ENCODE results near the gene POLG2.
A peak's percentile ranks its signal among the peaks of the same experiment; 100 is the strongest.
"Not testable (repeated sequence)": the region's sequence is repeated elsewhere in the genome, so short reads cannot be mapped to it uniquely, and the experiment has no call there.

Gene POLG2

DNA sequence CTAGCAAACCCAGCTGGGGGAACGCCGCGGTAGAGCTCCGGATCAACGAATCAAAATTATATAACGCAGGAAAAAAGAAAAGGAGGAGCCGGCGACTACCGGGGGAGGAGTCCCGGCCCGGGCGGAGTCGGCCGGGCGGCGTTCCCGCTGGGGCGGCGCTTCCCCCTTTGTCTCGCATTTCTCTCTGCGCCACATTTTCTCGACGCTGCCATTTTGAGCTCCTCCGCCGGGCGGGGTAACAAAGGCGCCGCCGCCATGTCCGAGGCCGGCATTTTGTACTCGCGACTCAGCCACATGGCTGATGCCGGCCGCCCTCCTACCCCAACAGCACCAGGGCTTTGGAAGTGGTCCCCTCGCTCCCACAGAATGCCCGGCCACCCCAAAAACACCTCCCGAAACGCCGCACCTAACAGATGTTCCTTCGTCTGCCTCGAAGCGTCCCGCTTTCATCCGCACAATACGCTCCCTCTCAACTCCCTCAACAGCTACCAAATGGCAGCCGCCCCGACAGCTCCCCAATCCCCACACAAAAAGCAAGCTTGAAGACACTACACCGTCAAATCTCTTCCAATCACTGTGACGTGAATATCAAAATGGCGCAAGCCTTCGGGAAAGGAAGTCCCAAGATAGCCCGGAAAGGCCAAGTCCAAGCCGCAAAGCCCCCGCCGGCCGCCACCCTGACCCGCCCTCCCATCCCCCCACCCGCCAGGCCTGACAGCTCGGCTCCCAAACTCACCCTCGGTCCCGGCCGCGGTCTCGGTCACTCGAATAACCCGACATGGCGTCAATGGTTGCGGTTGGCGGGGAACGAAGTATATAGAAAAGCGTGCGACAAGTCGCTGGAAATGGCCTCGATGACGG is 8.7 kb upstream of the POLG2 start:
- peak; percentile 84 to 87 for DNase-seq

DNA sequence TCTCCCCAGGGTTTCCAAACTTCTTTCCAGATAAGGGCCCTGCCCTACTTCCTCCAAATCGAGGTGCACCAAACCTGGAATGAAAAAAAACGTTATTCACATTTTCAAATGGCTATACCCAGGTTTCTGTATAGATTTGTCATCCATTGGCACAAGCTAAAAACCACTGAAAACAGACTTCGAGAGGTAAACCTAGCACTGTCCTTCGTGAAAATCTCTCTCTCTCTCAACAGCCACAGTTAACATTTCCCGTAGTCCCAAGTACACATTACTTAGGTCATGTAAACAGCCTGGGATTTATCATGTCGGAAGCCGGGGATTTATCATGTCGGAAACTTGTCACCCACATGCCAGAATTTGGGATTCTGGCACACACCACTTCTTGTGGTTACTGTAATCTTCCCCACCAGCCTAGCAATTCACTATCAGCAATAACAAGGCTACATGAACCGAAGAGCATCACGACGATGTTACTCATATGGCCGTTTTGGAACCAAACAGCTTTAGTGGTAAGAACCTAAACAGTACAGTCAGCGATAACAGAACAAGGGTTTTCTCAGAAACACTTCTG is 8.0 kb upstream of the POLG2 start:
- DNase-seq, result no peak

DNA sequence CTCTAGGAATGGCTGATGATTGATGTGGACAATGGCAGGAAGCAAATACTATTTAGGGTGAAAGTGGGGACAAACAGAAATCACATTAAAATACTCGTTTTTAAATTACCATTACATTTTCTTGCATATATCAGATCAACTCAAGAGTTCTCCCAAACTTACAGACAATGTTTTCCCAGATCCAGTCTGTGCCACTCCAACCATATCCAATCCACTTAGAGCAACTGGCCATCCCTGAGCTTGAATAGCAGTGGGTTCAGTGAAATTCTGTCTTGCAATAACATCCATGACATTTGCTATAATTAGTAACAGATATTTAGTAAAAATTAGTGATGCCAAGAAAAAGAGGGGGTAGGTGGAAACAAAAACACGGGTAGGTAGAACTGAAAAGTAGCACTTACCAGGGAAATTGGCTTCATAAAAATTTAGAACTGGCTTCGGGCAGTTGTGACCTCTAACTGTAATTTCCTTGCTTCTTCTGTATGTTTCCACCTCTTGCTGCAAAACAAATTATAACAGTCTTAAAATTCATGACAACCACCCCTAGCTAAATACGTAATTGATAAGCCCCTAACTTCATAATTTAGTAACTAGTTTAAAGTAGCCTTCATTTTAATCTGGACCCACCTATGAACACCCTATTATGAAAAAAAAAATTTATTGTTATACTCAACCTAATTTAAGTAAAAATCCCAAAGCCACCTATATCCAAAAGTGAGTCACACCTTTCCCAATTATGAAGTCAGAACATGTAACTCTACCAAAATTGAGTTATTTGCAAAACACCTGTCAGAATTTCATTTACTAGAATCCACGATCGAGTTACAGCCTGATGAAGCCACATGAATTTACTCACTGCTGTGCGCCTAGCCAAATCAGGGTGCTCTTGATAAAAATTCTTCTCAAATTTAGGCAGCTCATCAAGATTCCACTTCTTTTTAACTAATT is 7.2 kb upstream of the POLG2 start:
- DNase-seq, result no peak

DNA sequence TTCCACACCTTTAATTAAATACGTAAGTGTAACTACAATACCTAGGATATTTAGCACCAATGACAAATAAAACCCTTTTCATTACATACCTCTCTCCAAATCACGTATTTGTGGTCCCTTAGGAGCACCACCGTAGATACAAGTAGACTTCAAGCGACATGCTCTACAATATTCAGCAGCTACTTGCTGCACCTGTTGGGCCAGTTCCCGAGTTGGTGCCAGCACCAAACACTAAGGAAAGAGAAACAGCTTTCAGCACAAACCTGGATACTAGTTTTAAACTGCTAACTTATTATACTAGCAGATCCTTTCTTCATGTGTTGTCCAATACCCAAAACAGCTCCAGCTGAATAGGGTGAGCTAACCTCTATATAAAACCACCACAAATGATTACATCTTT is 6.5 kb upstream of the POLG2 start:
- DNase-seq, result no peak

DNA sequence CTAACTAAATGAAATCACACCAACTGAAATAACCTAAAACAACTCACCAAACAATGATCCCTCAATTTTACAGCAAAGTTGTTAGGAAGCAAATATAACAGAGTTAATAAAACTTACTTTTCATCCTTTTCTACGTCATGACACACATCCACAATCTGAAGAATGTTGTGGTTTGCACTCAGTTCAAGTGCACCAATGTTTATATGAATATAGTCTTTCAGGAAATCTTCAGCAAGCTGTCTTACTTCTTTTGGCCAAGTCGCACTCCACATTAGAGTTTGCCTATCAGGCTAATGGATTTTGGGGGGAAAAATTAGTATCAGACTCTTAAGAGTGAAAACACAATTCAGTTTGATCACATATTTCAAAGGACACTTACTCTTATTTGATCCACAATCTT is 6.0 kb upstream of the POLG2 start:
- DNase-seq, result no peak

DNA sequence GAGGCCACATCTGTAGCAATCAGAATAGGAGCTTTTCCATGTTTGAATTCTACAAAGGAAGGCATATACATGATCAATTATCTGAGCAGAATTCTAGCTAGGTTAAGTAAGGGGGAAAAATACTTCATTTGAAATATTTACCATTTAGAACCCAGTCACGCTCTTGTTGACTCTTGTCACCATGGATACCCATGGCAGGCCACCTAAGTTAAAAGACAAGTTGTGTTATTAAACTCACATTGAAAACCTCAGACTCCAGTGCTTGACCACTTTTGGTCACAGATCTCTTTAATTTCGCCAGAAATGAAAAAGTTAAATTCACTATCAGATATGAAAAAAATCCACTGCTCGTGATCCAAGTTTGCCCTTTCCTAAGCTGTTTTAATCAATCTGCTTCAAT is 5.2 kb upstream of the POLG2 start:
- no peak for DNase-seq

DNA sequence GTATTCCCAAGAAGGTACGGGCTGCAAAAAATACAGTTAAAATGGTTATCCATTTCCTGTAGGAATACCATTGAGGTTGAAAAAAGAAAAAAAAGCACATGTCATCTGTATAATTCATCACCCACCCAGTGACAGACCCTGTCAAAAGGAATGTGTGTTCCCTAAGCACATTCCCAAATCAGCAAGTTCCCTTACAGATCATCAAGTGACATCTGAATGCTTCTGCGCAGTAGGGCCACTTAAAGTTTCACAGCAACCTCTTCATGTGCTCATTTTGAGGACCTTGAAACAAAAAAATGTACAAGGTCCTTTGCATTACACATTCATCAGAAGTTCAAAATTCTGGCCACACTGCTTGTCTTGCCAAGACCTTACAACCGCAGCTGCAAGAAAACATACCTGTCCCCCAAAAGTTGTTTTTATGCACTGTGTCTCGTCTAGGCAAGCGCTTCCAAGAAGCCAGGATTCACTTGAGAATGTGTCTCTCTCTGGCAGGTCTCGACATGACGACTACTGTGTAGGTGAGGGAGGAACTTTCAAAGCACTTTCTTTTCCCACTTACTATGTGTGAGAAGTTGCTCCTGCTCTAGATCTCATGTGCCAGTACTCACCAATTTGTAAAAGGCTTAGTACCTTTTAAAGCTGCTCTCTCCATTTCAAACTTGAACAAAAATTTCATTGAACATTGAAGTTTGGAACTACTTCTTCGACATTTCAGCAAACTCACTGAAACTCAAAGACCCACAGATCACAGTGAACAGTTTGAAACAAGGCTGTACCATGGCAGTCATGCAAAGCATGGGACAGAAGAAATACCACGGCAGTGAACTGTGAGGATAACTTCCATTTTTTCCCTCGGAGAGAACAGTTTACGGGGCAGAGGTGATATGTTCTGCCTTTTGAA is 4.3 kb upstream of the POLG2 start:
- DNase-seq, result no peak

DNA sequence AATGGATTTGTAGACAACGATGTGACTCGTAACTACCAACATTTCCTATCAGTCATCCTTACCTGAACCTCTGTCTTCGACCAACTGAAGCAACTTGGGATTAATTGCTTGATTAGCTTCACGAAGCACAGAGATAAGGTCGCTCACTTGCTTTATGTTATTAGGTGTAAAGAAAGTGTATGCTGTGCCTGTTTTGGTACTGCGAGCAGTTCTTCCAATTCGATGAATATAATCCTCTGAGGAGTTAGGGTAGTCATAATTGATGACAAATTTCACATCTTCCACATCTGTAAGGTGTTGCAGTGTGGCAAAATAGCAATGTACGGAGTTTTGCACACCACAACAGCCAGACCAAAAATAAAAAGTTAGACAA is 3.6 kb upstream of the POLG2 start:
- DNase-seq, result no peak

DNA sequence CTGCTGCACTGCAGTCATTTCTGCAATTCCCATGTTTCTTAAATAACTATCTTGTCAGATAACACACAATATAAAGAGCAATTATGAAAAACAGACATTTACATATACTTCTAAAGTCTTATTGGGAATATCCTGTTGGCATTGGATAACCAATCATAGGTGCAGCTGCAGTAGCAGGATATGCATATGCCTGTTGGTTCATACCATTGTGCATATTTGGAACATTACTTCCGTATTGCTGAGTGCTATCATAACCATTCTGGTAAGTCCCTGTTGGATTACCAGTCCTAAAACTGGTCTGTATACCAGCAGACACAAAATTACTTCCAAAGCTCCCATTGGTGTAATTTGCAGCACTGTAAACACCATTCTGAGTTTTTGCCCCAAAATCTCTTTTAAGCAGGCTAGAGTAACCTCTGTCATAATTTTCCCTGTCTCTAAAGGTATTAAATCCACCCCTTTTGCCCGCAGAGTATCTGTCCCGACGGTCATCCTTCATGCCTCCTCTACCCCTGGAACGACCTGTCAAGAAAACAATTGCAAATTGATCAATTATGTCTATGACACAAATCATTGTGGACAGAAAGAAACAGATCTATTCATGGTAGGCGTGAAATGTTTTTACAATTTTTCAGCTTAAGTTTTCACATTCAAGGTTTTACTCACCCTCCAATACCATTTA is 3.1 kb upstream of the POLG2 start:
- no peak for DNase-seq

DNA sequence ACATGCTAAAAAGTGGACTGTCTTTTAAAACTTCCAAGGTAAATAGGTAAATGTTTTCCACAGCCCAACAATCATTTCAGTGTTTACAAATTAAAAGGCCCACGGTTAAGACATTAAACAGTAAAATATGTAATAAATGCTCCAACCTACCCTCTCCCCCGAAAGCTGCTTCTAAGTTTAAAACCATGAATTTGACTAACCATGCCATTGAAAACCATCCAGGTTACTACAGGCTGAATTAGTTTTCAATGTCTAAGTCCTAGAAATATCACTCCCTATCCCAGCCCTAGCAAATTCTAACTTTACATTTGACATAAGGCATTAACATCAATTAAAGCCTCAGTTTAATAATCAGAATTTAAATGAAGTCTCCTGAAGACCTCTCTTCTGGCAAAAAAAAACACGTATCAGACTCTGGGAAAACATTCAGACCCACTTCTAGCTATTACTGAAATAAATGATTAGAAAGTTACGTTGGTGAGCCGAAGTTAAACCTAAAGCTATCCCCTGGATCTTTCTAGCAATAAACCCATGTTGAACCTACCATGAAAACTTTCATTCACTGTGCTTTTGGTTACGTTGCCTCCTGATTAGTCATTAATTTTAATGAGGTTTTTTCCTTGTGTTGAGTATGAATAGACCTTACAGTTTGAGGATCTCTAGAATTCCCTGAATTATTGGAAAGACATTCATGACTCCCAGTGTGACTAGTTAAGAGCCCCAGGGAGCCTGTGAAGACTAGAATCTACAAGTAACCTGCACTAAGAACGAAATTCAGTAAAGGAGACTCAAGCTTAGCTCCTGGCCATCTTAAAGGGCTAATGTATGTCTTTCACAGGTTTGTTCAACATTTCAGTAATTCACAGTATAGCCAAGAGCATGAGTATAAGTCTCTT is 1.7 kb upstream of the POLG2 start:
- DNase-seq, result no peak

DNA sequence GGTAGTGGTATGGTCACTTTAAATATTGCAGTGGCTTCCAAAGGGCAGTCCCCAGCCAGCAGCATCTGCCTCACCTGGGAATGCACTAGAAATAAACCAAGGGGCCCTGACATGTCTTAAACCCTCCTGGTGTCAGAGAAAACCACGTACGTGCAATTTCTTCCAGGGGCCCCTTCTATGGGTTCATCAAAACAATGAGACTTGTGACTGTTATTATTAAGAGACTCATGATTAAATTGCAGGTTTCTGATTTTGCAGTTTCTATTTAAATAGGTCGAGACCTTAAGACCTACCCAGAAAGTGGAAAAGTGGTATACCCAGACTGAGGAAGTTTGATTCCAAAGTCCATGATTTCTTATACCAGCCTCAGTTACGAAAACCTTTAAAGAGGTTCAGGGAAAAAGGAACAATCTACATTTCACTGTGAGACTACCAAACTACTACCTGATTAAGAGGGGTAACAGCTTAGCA is 746 bp upstream of the POLG2 start:
- no peak for DNase-seq

DNA sequence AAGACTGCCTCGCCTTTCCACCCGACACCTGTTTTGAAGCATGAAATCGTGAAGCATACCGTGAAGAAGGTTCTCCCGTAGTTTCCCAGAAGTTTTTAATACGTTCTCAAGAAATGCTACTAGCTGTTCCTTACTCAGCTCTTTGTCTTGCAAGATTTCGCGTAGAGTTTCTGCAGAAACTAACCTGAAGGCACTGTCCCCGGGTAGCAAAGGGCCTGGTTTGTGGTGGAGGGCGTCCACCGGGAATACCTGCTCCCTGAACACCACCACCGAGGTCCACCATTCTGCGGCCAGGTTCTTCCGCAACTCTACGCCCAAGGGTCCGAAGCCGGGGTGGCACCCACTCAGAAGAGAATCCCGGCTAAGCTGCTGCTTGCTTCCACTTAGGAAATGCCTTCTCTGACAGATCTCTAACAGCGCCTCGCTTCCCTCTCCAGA is 487 bp downstream of the POLG2 start:
- DNase-seq, result no peak

DNA sequence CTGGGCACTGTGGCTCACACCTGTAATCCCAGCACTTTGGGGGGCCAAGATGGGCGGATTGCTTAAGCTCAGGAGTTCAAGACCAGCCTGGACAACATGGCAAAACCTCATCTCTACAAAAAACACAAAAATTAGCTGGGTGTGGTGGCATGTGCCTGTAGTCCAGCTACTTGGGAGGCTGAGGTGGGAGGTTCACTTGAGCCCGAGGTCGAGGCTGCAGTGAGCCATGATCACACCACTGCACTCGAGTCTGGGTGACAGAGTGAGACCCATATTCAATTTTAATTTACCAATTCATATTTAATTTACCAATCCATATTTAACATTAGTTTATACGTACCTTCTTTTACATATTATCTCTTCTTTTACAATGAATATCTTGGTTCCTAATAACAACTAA is 1.6 kb downstream of the POLG2 start:
- not testable (repeated sequence) for DNase-seq

DNA sequence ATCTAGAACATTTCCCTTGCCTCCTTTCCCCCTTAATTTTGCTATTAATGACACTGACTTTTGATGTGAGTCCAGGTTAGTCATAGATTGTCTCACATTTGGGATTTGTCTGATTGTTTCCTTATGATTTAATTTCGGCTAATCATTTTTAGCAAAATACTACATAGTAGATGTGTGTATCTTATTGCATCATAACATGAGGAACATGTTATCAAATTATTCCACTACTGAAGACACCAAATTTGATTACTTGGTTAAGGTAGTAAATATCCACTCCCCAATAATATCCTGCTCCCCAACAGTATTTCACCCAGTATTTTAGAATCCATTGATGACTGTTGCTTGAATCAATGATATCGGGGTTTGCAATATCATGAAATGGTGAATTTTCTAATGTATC is 2.7 kb downstream of the POLG2 start:
- no peak for DNase-seq

DNA sequence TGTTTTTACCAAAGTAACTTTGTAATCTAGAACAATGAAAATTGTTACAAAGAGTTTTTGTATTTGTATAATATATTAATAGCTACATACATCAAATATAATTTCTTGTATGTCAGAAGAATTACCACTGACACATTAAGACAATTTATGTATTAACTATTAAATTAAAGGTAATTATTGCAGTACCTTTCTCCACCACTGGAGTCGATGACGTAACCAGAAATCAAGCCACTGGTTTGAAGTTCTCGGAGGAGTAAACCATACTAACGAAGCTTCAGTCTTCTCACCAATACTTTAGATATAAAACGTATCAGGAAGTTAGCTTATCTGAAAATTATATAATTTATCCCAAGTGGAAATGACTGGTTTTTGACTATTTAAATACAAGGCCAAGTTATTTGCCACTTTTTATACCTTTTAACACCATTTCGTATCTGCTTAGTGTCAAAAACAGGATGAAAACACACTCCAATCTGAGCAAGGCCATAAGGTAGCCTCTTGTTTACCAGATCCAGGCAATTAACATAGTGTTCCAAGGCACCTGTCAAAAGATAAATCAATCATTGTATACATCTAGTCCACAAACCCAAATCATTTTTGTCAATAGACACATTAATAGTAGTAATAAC is 4.3 kb downstream of the POLG2 start:
- no peak for DNase-seq

DNA sequence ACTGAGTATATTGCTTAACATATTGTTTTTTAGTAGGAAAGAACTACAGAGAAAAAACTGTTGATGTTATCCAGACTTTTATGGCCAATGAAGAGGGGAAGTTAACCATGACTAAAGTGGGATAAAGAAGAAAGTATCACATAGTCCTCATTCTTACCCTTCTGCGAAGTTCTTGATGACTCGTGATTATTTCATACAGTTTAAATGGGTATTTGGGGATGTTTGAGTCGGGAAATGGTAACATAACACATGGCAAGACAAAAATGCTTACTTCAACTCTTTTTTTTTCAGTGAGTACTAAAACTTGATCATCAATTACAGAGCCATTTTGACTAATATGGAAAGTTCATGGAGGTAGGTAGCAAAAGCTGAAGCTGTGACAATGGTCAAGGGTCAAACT is 4.9 kb downstream of the POLG2 start:
- no peak for DNase-seq

DNA sequence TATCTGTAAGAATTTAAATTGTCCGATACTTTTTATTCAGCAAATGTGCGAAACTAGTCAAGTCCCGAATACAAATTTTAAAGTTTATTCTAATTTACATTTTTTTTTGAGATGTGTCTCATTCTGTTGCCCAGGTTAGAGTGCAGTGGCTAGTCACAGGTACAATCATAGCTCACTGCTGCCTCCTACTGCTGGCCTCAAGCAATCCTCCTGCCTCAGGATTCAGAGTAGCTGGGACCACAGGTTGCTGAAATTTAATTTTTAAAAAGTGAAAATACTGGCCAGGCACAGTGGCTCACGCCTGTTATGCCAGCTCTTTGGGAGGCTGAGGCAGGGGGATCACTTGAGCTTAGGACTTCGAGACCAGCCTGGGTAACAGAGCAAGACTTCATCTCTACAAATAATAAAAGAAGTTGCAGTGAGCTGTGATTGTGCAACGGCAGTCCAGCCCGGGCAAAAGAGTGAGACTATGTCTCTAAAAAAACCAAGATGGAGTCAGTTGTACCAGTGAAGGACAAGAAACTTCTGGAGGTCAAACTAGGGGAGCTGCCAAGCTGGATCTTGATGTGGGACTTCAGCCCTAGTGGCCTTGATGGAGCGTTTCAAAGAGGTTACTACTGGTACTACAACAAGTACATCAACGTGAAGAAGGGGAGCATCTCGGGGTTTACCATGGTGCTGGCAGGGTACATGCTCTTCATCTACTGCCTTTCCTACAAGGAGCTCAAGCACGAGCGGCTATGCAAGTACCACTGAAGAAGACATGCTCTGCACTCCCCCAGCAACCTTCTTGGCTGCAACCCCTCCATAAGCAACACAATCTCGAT is 5.6 kb downstream of the POLG2 start:
- DNase-seq, result peak; percentile 56 to 72

DNA sequence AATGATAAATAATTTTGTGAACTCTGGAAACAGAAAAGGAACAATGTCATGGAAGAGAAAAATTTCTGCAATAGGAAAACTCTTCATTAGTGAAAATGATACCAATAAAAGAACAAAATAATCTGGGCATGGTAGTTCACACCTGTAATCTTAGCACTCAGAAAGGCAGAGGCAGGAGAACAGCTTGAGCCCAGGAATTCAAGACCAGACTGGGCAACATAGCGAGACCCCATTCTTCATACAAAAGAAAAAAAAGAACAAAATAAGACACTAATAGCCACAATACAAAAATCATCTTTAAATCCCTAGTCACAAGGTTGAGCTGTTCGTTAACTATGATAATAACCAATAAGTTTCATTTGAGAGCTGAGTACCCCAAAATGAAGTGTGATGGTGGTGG is 8.6 kb downstream of the POLG2 start:
- DNase-seq, result no peak

DNA sequence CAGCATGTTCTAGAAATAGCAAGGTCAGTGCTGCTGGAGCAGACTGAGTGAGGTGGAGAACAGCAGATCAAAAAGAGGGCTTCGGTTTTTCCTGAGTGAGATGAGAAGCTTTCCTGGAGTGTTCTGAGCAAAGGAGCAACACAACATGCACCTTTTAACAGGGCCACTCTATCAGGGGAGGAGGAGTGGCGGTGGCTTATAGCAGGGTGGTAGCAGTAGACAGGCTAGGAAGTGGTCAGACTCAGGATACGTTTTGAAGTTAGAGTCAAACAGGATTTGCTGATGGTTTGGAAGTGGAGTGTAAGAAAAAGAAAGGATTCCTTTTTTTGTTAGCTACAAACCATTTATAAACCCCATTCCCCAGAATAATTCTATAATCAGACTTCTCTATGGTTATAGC is 12.5 kb downstream of the POLG2 start:
- no peak for DNase-seq
